ENCODE measurements around the gene NOL12. TPM values are rescaled to one million over a fixed set of nuclear protein-coding genes. Genes with fewer than 3 reads are reported as not detected.
A peak's percentile ranks its signal among the peaks of the same experiment; 100 is the strongest.
"Not testable (repeated sequence)": the region's sequence is repeated elsewhere in the genome, so short reads cannot be mapped to it uniquely, and the experiment has no call there.

NOL12 gene
- total RNA-seq, 2 donors from 2014 or later: 17.8 to 24.7 TPM

GRCh38 chr22:37690407-37690806 lies 4.3 kb downstream of the NOL12 start:
- Histone ChIP-seq H3K27me3 (no peaks in the 10 kb centered on the region), H3K4me1 (peaks cover 0 to 19% of the 10 kb centered on the region in 2 donors), H3K36me3 (peaks cover 52% of the 10 kb centered on the region), H3K27ac (no peak overlapping the region), H3K9me3 (no peaks in the 10 kb centered on the region), H3K4me3 (no peak overlapping the region)
- DNase-seq (ENCODE audit: low spot score): no peak
- no peak for TF ChIP-seq CTCF (IDR thresholded peaks at IDR 0.05)

- peaks cover 0 to 15% of the 10 kb centered on the region in 2 donors for H3K4me1 ChIP-seq
- no peaks in the 10 kb centered on the region for H3K27me3 ChIP-seq
- no peak overlapping the region for H3K27ac ChIP-seq
- DNase-seq (ENCODE audit: low spot score): no peak
- no peak overlapping the region for H3K4me3 ChIP-seq
- no peak for TF ChIP-seq CTCF (IDR thresholded peaks at IDR 0.05)
- H3K9me3 ChIP-seq: no peaks in the 10 kb centered on the region
- H3K36me3 ChIP-seq: peaks cover 52% of the 10 kb centered on the region
Observed at GRCh38 chr22:37690901-37691504, 4.9 kb downstream of the NOL12 start.

GRCh38 chr22:37692627-37693285 lies 6.6 kb downstream of the NOL12 start:
- H3K27ac ChIP-seq: no peak overlapping the region
- peaks cover 0 to 16% of the 10 kb centered on the region in 2 donors for H3K4me1 ChIP-seq
- TF ChIP-seq CTCF (IDR thresholded peaks at IDR 0.05): no peak
- H3K27me3 ChIP-seq: no peaks in the 10 kb centered on the region
- DNase-seq (ENCODE audit: low spot score): no peak
- H3K36me3 ChIP-seq: peaks cover 51% of the 10 kb centered on the region
- no peak overlapping the region for H3K4me3 ChIP-seq
- no peaks in the 10 kb centered on the region for H3K9me3 ChIP-seq

GRCh38 chr22:37694131-37694530 lies 8.0 kb downstream of the NOL12 start:
- Histone ChIP-seq H3K4me1 (peaks cover 0 to 14% of the 10 kb centered on the region in 2 donors), H3K36me3 (peaks cover 38% of the 10 kb centered on the region)
- not testable (repeated sequence) for H3K27ac ChIP-seq; H3K4me3 ChIP-seq; H3K9me3 ChIP-seq; DNase-seq (ENCODE audit: low spot score); H3K27me3 ChIP-seq

GRCh38 chr22:37696260-37696656 lies 10.1 kb downstream of the NOL12 start:
- not testable (repeated sequence) for H3K27me3 ChIP-seq; H3K27ac ChIP-seq; H3K9me3 ChIP-seq; DNase-seq (ENCODE audit: low spot score)
- H3K36me3 ChIP-seq: peaks cover 26% of the 10 kb centered on the region
- H3K4me3 ChIP-seq: peak overlapping the region in 1 of 2 donors; percentile 30
- peaks cover 0 to 14% of the 10 kb centered on the region in 2 donors for H3K4me1 ChIP-seq

GRCh38 chr22:37696657-37697537 lies 10.8 kb downstream of the NOL12 start, which contains the start of gene TRIOBP:
TSS of gene TRIOBP (plus strand) at chr22:37697048. CDS start at chr22:37701366, 4,318 bp downstream.
- Histone ChIP-seq H3K4me3 (peak within 1 kb of the TSS in 1 of 2 donors; percentile 30), H3K27me3 (no peaks in the 10 kb centered on the region), H3K36me3 (peaks cover 19% of the 10 kb centered on the region), H3K4me1 (peaks cover 0 to 14% of the 10 kb centered on the region in 2 donors), H3K27ac (no peak within 1 kb of the TSS), H3K9me3 (no peaks in the 10 kb centered on the region)
- TF ChIP-seq CTCF (IDR thresholded peaks at IDR 0.05): peak; percentile 45 to 56
- DNase-seq (ENCODE audit: low spot score): peak; percentile 96
